HG03060 (cell line): ENCODE data around the gene CFAP299.
"Not testable (repeated sequence)": the region's sequence is repeated elsewhere in the genome, so short reads cannot be mapped to it uniquely, and the experiment has no call there.

Experiments used
- ATAC-seq: cut with Tn5 transposase; IDR thresholded peaks from one replicate; pipeline ENCODE4 v1.9.1; 2021; ENCODE audit warnings: low read depth, moderate number of reproducible peaks; ENCODE audit not compliant: unreplicated experiment

The CFAP299 gene

DNA sequence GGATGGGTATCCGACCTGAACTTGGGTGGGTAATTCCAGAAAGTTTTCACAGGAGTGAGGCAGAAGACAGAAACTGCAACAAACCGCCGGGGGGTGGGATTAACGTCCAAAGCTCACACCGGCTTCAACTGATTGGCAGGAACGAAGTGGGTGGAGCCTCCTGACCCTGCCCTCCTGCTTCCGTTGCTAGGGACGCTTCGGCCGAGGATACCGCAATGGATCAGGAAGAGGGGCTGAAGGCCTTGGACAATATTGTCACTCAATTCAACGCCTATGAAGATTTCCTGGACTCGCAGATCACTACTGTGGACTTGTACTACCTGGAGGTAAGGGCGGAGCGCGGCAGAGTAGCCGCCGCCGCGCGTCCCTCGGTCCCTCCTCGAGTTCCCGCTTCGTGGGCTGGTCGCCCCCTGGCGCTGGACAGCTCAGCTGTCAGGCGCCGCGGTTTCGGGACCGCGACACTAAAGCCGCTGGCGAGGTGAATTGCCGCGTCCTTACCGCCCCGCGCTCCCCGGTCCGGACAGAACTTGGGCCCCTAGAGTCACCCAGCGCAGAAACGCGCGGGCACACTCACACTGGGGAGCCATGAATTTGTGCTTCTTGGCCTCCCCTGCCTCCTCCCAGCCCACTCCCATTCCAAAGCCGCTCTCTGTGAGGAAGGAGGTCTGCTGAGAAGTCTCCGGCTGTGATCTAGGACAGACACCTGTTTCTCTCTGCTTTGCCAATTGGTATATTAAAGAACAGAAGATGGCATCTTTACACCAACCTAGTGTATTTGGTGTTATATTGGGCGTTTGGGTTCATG lies at the start of gene CFAP299:
CFAP299 (plus strand) TSS at position 177 of the 805 bp plus-strand sequence.
- peak; percentile 91 for ATAC-seq

DNA sequence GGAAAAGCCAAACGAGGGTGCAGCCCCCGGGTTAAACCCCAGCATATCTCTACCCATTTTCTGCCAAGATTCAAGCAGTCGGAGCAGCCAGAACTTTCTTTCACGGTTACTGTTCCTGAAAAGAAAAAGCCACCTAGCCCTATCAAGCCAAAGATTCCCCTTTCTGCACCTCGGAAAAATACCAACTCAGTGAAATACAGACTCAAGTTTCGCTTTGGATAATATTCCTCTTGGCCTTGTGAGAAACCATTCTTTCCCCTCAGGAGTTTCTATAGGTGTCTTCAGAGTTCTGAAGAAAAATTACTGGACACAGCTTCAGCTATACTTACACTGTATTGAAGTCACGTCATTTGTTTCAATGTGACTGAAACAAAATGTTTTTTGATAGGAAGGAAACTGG lies 49.1 kb upstream of the CFAP299 start:
- ATAC-seq, result no peak

DNA sequence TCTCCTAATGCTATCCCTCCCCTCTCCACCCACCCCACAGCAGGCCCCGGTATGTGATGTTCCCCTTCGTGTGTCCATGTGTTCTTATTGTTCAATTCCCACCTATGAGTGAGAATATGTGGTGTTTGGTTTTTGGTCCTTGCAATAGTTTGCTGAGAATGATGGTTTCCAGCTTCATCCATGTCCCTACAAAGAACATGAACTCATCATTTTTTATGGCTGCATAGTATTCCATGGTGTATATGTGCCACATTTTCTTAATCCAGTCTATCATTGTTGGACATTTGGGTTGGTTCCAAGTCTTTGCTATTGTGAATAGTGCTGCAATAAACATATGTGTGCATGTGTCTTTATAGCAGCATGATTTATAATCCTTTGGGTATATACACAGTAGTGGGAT lies 44.9 kb upstream of the CFAP299 start:
- not testable (repeated sequence) for ATAC-seq

DNA sequence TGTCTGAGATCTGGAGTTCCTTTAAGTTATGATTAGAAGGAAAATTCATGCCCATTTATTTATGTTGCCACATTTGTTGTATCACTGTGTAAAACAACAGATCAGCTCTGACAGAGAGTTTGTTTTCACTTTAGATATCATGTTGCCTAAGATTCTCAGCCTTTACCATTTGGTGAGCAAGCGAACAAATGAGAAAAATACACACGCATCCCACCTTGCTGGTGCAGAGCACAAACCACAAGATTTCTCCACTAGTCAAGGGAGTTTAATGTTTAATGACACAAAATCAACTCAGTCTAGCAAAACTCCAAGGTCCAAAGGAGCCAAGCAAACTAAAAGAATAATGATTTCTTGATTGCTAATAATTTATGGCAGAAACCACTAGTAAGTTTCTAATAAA lies 41.3 kb upstream of the CFAP299 start:
- ATAC-seq, result no peak

DNA sequence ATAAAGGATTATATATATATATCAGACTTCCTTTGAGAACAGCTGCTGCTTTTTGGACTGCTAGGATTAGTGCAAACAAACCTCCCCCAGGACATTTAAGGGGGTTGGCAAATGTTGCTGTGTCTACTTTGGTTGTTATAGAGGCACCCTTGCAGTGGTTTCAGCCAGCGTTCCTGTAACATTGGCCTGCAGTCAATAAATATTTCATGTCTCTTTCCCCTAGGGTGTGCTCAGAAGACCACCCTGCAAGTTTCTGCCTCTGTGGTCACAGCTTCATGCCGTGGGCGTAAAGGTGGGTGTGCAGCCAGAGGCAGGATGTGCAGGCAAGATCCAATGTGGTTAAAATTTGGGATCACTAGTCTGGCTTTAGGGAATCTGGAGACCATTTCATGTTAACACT lies 40.2 kb upstream of the CFAP299 start:
- no peak for ATAC-seq

DNA sequence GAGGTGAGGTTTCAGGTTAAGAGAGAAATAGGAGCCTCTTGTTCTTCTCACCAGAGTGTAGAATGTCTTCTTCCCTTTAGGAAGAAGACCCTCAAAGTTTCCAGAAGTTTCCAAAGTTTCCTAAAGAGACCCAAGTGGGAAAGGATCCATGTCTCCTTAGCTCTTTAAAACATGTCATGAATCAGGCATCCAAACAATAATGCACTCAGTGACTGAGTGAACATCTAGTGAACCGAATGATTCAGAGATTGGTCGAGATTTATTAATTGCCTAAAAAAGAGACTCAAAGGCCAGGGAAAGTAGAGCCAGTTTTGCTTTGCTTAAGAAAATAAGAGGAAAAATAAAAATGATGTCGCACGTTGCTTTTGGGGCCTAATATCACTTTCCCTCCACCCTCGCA lies 39.7 kb upstream of the CFAP299 start:
- no peak for ATAC-seq

DNA sequence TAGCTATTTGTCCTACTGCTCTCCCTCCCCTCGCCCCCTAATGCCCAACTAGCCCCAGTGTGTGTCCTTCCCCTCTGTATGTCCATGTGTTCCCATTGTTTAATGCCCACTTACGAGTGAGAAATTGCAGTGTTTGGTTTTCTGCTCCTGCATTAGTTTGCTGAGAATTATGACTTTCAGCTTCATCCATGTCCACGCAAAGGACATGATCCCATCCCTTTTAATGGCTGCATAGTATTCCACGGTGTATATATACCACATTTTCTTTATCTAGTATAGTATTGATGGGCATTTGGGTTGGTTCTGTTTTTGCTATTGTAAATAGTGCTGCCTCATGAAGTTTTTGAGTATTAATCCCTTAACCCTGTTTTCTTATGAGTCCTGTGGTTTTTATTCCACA lies 33.6 kb upstream of the CFAP299 start:
- no peak for ATAC-seq

DNA sequence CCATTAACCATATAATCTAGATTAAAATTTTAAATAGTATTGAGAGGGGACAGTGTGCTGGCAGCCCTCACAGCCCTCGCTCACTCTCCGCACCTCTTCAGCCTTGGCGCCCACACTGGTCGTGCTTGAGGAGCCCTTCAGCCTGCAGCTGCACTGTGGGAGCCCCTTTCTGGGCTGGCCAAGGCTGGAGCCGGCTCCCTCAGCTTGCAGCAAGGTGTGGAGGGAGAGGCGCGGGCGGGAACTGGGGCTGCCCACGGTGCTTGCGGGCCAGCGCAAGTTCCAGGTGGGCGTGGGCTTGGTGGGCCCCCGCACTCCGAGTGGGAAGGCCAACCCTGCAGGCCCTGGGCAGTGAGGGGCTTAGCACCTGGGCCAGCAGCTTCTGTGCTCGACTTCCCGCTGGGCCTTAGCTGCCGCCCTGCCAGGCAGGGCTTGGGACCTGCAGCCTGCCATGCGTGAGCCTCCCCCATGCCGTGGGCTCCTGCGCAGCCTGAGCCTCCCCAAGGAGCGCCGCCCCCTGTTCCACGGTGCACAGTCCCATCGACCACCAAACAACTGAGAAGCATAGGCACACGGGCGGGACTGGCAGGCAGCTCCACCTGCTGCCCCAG lies 32.8 kb upstream of the CFAP299 start:
- ATAC-seq, result no peak

DNA sequence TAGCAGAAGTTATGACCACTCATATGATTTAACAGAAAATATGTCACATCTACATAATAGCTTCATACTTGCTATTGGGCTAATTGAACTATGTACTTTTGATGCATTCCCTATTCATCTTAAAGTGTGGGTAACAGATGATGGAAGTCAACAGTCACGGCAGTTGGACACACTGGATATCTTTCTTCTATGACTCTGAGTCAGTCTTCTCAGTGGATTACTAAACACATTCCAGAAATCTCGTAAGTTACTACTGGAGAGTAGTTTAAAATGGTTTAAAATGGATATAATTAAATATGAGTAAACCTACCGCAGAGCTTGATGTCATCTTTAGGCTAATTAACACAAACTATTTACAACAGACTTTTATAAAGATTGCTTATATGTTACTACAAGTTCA lies 30.1 kb upstream of the CFAP299 start:
- ATAC-seq, result no peak

DNA sequence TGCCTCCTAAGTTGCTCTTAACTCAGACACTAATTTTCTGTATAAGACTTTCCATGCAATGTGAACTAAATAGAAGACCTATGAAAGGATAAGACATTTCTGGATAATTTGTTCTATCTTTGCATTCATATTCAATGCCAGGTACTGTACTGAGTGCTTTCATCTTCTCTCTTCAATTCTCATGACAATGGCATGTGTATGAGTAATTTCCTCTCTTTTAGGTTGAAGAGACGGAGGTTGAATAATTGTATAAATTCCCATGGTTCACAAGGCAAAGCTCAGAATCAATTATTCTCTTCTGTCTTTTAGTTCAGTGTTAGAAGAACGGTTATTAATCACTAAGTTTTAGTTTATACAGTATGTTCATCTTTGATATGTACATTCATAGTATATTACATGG lies 29.3 kb upstream of the CFAP299 start:
- ATAC-seq, result no peak

DNA sequence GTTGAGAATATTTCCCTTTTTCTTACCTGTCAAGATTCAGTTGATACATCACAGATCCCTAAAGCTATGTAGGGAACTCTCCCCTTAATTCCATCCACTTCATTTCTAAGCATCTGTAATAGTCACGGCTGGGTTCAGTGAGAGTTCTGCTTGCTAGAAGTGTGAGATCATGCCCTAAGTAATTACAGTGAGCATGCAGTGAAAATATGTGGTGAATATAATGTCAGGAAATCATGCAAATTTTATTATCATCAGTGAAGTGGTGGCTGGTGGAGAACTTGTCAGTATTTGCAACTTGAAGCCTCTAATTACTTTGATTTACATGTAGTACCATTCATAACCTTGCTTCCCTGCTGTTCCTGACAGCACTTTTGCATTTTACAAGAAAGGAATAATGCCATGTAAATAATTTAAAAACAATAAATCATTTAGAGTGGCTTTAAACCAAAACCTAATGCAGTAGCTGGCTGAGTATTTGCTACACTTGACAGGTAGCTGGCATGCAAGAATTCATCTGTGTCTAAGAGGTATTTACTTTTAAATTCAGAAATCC lies 28.3 kb upstream of the CFAP299 start:
- ATAC-seq, result no peak

DNA sequence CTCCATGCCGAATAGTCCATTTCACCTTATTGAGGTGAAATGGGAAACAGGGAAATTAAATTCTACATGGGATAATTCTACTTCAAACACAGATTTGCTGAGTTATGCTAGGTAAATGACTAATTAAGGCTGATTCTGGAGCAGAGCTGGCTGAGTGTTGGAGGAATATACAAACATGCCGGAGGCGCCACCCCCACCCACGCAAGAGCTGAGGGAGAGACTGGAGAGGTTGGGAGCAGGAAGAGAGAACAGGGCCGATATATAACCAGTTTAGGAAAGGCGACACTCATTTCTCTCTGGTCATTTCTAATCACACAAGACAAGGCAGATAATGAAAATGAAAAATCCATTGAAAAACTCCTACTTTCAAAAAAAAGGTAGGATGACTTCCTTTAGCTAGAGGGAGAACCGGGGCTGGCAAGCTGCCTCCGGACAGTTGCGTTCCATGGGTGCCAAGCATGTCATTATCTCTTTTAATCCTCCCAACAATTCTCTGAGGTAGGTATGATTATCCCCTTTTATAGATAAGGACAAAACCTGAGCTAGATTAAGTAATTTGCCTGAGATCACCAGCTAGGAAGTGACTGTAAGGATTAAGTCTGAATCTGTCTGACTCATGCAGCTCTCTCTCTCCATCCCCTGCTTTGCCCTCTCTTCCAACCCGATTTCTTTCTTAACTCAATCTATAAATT lies 27.6 kb upstream of the CFAP299 start:
- ATAC-seq, result no peak

DNA sequence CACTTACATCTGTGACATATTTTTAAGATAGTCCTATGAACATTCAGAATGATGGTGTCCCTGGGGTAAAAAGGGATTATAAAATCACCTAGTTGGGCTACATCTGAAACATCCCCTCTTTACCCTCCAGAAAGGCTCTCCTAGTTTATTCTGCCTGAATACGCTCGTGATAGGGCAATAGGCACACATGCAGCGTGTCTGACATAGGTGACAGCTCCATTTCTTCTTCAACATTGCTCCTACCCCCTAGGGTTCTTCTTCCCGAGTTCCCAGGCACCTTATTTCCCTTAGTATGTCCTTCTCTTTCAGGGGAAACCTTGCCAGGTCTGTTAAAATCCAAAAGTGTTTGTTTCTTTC lies 27.1 kb upstream of the CFAP299 start:
- ATAC-seq, result no peak

DNA sequence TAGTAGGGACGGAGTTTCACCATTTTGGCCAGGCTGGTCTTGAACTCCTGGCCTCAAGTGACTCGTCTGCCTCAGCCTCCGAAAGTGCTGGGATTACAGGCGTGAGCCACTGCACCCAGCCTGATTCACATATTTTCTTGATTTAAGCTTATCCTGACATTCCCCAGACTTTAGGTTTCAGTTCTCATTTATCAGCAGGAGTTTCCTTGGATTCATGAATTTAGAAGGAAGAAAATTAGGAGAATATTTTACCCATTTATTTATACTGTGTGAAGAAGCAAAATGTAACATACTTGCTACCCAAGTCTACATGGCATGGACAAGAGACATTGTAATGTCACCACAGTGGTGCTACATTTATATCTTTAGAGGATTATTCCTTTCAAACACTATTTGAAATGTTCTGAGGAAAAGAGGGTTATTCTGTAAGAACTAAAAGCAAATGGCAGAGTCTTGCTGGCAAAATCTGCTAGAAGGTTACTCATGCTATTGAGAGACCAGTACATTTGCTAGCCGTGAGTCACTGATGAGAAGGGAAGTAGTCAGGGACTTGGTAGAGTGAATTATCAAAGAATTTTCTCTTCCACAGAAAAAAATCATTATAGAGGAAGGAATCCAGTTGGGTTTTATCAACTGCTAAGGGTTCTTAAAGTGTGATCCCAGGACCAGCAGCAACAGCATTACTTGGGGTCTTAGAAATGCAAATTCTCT lies 26.1 kb upstream of the CFAP299 start:
- ATAC-seq, result no peak

DNA sequence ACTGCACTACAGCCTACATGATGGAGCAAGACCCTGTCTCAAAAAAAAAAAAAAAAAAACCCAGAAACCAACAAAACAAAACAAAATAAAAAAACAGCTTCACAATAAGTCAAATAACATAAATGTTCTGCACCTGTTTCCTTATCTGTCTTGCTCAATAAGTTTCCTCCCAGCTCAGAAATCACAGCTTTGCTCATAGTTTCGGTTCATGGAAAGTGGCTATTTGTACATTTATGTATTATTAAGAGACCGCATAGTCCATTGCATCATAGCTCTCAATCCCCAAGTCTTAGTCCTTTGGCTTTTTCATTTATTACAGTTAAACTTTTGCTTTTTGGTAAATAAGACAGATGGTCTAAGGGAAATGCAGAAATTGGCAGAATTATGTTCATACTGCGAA lies 24.4 kb upstream of the CFAP299 start:
- no peak for ATAC-seq

DNA sequence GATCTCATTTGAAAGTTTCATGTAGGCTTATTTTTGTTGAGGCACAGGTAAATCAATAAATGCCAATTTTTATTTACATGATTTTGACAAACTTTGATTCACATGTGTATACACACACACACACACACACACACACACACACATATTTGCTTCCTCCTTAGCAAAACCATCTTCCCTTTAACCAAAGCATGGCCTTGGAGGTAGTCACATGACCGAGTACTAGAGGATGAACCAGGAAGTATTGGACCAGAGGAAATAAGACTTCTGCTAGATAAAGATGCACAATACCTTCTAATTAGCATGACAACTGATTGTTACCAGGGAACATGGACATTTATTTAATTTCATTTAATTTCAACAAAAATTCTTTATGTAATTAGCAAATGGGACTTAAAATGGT lies 23.4 kb upstream of the CFAP299 start:
- ATAC-seq, result no peak

DNA sequence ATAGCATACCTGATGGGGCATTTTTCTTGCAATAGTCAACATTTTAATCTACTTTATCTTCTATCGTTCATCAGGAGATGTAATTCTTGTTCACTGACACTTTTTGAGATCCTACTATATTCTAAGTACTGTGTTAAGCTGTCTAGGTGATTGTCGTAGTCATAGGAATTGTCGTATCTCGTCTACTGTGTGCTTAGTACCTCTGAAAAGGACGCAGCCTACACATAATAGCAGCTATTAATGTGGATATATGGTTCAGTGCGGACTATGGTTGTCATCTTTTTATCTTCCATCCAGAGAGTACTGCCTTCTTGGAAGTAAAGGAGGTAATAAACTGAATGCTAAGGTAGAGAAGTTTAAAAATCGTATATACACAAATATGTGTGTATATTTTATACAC lies 21.9 kb upstream of the CFAP299 start:
- ATAC-seq, result no peak

DNA sequence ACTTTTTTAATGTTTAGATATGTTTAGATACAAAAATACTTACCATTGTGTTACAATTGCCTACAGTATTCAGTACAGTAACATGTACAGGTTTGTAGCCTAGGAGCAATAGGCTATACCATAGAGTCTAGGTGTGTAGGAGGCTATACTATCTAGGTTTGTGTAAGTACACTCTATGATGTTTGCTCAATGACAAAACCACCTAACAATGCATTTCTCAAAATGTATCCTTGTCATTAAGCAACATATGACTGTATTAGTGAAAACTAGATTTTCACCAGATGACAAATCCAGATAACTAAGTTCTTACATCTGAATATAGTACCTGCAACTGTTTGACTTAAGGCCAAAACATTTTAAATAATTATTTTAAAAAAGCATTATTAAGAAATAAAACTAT lies 19.7 kb upstream of the CFAP299 start:
- ATAC-seq, result not testable (repeated sequence)

DNA sequence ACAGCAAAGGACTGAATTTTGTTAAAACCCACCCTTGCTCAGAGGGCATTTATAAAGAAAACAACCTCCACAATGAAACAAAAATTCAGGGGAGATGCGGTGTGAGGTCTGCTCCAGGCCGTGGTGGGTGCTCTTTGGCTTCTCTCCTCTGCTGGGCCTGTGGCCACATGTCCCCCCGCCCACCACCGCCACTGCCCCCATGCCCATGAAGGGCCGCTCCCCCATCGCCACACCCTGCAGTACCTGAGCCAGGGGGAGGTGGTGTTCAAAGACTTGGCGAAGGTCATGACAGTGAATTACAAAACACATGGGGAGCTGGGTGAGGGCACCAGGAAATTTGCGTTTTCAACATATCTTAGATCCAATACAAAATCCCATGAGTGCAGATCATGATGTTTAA lies 14.2 kb upstream of the CFAP299 start:
- ATAC-seq, result no peak

DNA sequence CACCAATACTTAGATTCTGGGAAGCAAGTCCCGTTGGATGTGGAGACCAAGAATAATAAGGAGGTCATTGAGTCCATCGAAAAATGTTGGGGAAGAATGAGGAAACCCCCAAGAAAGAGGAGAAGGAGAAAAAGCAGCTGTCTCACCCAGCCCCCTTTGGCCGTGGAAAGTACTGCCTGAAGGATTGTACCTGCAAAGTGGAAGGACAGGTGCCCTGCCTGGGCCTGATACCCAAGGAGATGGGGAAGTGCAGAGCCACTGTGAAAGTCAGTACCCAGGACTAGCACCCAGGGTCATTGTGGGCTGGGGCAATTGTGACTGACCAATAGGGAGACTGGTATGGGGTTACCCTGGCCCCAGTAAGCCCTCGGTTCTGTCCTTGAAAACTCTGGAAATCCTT lies 13.8 kb upstream of the CFAP299 start:
- no peak for ATAC-seq

DNA sequence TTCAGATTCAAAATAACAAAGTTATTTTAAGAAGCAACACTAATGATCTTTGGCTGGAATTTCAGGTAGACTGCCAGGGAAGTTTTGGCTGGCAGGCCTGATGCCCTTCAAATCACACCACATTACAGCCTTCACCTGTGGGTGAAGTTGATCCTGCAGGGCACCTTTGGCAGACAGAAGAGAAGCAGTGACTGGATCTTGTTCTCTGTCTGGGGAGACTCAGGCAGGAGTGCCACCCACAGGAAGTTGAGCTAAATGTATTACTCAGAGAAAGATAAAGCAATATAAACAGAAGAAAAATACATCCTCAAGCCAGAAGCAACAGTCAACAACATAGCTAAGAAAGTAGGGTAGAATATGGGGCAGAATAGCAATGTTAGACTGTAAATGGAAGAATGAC lies 12.8 kb upstream of the CFAP299 start:
- no peak for ATAC-seq
